ENCODE results near the gene CETP.
"Not testable (repeated sequence)": the region's sequence is repeated elsewhere in the genome, so short reads cannot be mapped to it uniquely, and the experiment has no call there.

CETP gene

GRCh38 chr16:56933828-56934598, 27.7 kb upstream of the CETP start:
- in situ Hi-C loops (cut with HindIII; ENCODE audit: low sequenced_read_pairs), result no loop called here

- in situ Hi-C loops (cut with HindIII; ENCODE audit: low sequenced_read_pairs), result not testable (repeated sequence)
Measured at GRCh38 chr16:56934599-56935145, 27.1 kb upstream of the CETP start.

- in situ Hi-C loops (cut with HindIII; ENCODE audit: low sequenced_read_pairs), result no loop called here
Measured at GRCh38 chr16:56935201-56935600, 26.5 kb upstream of the CETP start.

GRCh38 chr16:56936491-56936890, 25.3 kb upstream of the CETP start:
- in situ Hi-C loops (cut with HindIII; ENCODE audit: low sequenced_read_pairs), result no loop called here

- in situ Hi-C loops (cut with HindIII; ENCODE audit: low sequenced_read_pairs), result no loop called here
Measured at GRCh38 chr16:56936950-56937349, 24.8 kb upstream of the CETP start.

GRCh38 chr16:56938664-56939513, 22.9 kb upstream of the CETP start:
- in situ Hi-C loops (cut with HindIII; ENCODE audit: low sequenced_read_pairs), result no loop called here

GRCh38 chr16:56939801-56940200, 21.9 kb upstream of the CETP start:
- in situ Hi-C loops (cut with HindIII; ENCODE audit: low sequenced_read_pairs), result no loop called here

- in situ Hi-C loops (cut with HindIII; ENCODE audit: low sequenced_read_pairs), result no loop called here
Measured at GRCh38 chr16:56941092-56941491, 20.7 kb upstream of the CETP start.

GRCh38 chr16:56941856-56942331, 19.9 kb upstream of the CETP start:
- in situ Hi-C loops (cut with HindIII; ENCODE audit: low sequenced_read_pairs), result no loop called here

- in situ Hi-C loops (cut with HindIII; ENCODE audit: low sequenced_read_pairs), result no loop called here
Measured at GRCh38 chr16:56943761-56944375, 17.9 kb upstream of the CETP start.

- in situ Hi-C loops (cut with HindIII; ENCODE audit: low sequenced_read_pairs), result no loop called here
Measured at GRCh38 chr16:56944954-56945839, 16.6 kb upstream of the CETP start.

GRCh38 chr16:56945847-56946527, 15.8 kb upstream of the CETP start:
- in situ Hi-C loops (cut with HindIII; ENCODE audit: low sequenced_read_pairs), result no loop called here

GRCh38 chr16:56946767-56947603, 14.8 kb upstream of the CETP start:
- in situ Hi-C loops (cut with HindIII; ENCODE audit: low sequenced_read_pairs), result no loop called here

GRCh38 chr16:56947604-56947995, 14.2 kb upstream of the CETP start:
- in situ Hi-C loops (cut with HindIII; ENCODE audit: low sequenced_read_pairs), result no loop called here

- in situ Hi-C loops (cut with HindIII; ENCODE audit: low sequenced_read_pairs), result no loop called here
Measured at GRCh38 chr16:56948234-56948633, 13.5 kb upstream of the CETP start.

GRCh38 chr16:56950051-56950450, 11.7 kb upstream of the CETP start:
- in situ Hi-C loops (cut with HindIII; ENCODE audit: low sequenced_read_pairs), result no loop called here

- in situ Hi-C loops (cut with HindIII; ENCODE audit: low sequenced_read_pairs), result no loop called here
Measured at GRCh38 chr16:56950455-56950854, 11.3 kb upstream of the CETP start.

- in situ Hi-C loops (cut with HindIII; ENCODE audit: low sequenced_read_pairs), result no loop called here
Measured at GRCh38 chr16:56950881-56951771, 10.6 kb upstream of the CETP start.
